ENCODE data around the gene C17orf113. TPM values are rescaled to one million over a fixed set of nuclear protein-coding genes. Genes with fewer than 3 reads are reported as not detected.

The C17orf113 gene
- total RNA-seq, 6 donors from 2014 or later, result 1.1 to 5.2 (median 2.3) TPM

- Histone ChIP-seq H3K27me3 (no peaks in the 10 kb centered on the region), H3K4me1 (peaks cover 0 to 9% (median 2%) of the 10 kb centered on the region in 4 donors), H3K27ac (no peak overlapping the region), H3K36me3 (no peaks in the 10 kb centered on the region), H3K4me3 (no peak overlapping the region), H3K9me3 (no peaks in the 10 kb centered on the region)
- DNase-seq, result no peak
- 70 to 75% methylated on average over 2 of the region's 2 CpGs for whole genome bisulfite sequencing, 2 donors
- ATAC-seq (ENCODE audit: low FRiP score in 2 of 2), result no peak
- TF ChIP-seq POLR2AphosphoS5 (IDR thresholded peaks at IDR 0.05) (no peak), EP300 (IDR thresholded peaks at IDR 0.05) (no peak), POLR2A (IDR thresholded peaks at IDR 0.05) (no peak), CTCF (IDR thresholded peaks at IDR 0.05) (no peak)
These were observed 14.8 kb upstream of the C17orf113 start for GRCh38 chr17:42065201-42065600.

DNA sequence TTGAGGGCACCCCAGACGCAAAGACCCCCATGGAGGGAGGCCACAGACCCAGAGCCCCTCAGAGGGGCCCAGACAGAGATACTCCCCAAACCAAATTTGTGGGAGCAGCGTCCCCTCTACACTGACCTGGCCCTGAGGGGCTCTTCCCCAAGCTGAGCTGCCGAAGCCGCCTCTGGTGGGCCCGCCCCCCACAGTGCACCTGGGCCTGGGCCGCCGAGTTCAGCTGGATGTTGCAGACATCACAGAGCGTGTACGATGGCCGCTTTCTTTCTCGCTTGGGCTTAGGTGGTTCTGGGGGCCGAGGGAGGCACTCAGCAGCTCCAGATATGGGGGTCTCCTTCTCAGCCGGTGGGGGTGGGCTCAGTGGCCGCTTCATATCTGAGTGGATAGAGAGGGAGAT lies 12.3 kb upstream of the C17orf113 start:
- no peak for DNase-seq
- ATAC-seq (ENCODE audit: low FRiP score in 2 of 2), result no peak

DNA sequence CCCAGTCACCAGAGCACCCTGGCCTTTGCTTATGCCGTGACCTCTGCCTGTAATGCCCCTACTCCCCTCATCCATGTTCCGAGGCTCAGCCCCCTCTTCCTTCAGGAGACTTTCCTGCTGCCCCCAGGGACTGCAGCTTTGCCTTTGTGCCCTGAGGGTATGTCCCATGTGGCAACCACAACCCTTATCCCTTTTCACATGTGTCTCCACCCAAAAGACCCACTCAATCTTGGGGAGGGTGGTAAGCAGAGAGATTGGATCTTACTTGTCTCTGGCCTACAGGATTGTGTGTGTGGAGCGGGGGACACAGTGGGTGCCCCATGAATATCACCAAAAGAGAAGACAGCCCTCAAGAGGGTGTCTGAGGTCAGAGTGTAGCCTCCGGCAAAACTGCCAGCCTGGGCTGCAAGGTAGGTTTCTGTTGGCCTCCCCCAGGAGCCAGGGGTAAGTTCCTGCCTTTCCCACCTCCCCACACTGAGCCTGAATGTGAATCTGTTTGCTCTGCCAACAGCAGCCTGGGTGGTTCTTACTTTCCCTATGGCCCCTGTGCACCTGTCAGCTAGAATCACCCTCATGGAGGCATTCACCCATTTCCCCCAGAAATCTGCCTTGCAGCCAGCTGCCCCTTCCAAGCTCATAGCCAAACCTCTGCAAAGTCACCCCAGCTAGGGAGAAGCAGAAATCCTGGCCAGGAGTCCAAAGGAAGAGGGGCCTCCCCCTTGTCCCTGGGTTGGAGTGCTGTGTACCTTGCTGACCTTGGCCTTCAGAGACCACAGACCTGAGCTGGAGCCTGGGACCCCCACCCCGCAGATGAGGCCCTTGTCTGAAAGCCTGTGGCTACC lies 11.5 kb upstream of the C17orf113 start:
- H3K27me3 ChIP-seq, result no peaks in the 10 kb centered on the region
- H3K4me3 ChIP-seq, result no peak overlapping the region
- TF ChIP-seq CTCF (IDR thresholded peaks at IDR 0.05) (no peak), POLR2AphosphoS5 (IDR thresholded peaks at IDR 0.05) (no peak), EP300 (IDR thresholded peaks at IDR 0.05) (no peak), POLR2A (IDR thresholded peaks at IDR 0.05) (no peak)
- H3K4me1 ChIP-seq, result peaks cover 0 to 9% (median 2%) of the 10 kb centered on the region in 4 donors
- ATAC-seq (ENCODE audit: low FRiP score in 2 of 2), result no peak
- H3K36me3 ChIP-seq, result no peaks in the 10 kb centered on the region
- WGBS, 2 donors, result 63 to 74% methylated on average over 3 to 5 of the region's 5 CpGs
- H3K27ac ChIP-seq, result no peak overlapping the region
- H3K9me3 ChIP-seq, result no peaks in the 10 kb centered on the region
- no peak for DNase-seq

More for the DNA sequence above, 12.3 kb upstream of the C17orf113 start:
- TF ChIP-seq POLR2AphosphoS5 (IDR thresholded peaks at IDR 0.05) (no peak), POLR2A (IDR thresholded peaks at IDR 0.05) (no peak), CTCF (IDR thresholded peaks at IDR 0.05) (no peak), EP300 (IDR thresholded peaks at IDR 0.05) (no peak)
- H3K27me3 ChIP-seq, result no peaks in the 10 kb centered on the region
- peak overlapping the region in 1 of 4 donors; percentile 43 for H3K27ac ChIP-seq
- H3K36me3 ChIP-seq, result no peaks in the 10 kb centered on the region
- 88 to 97% methylated on average over 13 to 14 of the region's 14 CpGs for WGBS, 2 donors
- H3K9me3 ChIP-seq, result no peaks in the 10 kb centered on the region
- no peak overlapping the region for H3K4me3 ChIP-seq
- peaks cover 0 to 9% (median 2%) of the 10 kb centered on the region in 4 donors for H3K4me1 ChIP-seq

GRCh38 chr17:42060231-42060630 lies 9.8 kb upstream of the C17orf113 start:
- no peak overlapping the region for H3K27ac ChIP-seq
- H3K4me3 ChIP-seq, result no peak overlapping the region
- ATAC-seq (ENCODE audit: low FRiP score in 2 of 2) (no peak), DNase-seq (no peak)
- H3K9me3 ChIP-seq, result no peaks in the 10 kb centered on the region
- TF ChIP-seq EP300 (IDR thresholded peaks at IDR 0.05) (no peak), POLR2AphosphoS5 (IDR thresholded peaks at IDR 0.05) (no peak), POLR2A (IDR thresholded peaks at IDR 0.05) (no peak), CTCF (IDR thresholded peaks at IDR 0.05) (no peak)
- WGBS, 2 donors, result 84 to 87% methylated on average over 4 of the region's 4 CpGs
- H3K4me1 ChIP-seq, result peaks cover 0 to 9% (median 2%) of the 10 kb centered on the region in 4 donors
- H3K27me3 ChIP-seq, result no peaks in the 10 kb centered on the region
- no peaks in the 10 kb centered on the region for H3K36me3 ChIP-seq
